GM19463 (cell line): ENCODE data around the gene PCYOX1L.

ENCODE experiments used
- ATAC-seq: cut with Tn5 transposase; IDR thresholded peaks from one replicate; pipeline ENCODE4 v1.9.1; 2021; ENCODE audit warnings: mild to moderate bottlenecking, moderate library complexity; ENCODE audit not compliant: unreplicated experiment

The PCYOX1L gene

GRCh38 chr5:149366169-149366729, 8.4 kb downstream of the PCYOX1L start:
- ATAC-seq: no peak

- peak; percentile 60 for ATAC-seq
Measured at GRCh38 chr5:149367249-149367971, 9.6 kb downstream of the PCYOX1L start.

GRCh38 chr5:149367972-149368645, 10.3 kb downstream of the PCYOX1L start:
- ATAC-seq: no peak

- no peak for ATAC-seq
Measured at GRCh38 chr5:149370878-149371277, 13.0 kb downstream of the PCYOX1L start.

GRCh38 chr5:149371296-149371962, 13.6 kb downstream of the PCYOX1L start:
- ATAC-seq: peak; percentile 87

GRCh38 chr5:149372076-149372795, 14.4 kb downstream of the PCYOX1L start:
- no peak for ATAC-seq

GRCh38 chr5:149372932-149373331, 15.1 kb downstream of the PCYOX1L start:
- no peak for ATAC-seq

GRCh38 chr5:149374303-149374702, 16.5 kb downstream of the PCYOX1L start:
- no peak for ATAC-seq

- ATAC-seq: no peak
Measured at GRCh38 chr5:149374801-149375200, 17.0 kb downstream of the PCYOX1L start.

- ATAC-seq: no peak
Measured at GRCh38 chr5:149375434-149375833, 17.6 kb downstream of the PCYOX1L start.

- ATAC-seq: no peak
Measured at GRCh38 chr5:149376104-149376503, 18.3 kb downstream of the PCYOX1L start.

- no peak for ATAC-seq
Measured at GRCh38 chr5:149376711-149377447, 19.0 kb downstream of the PCYOX1L start.

GRCh38 chr5:149378241-149378820, 20.5 kb downstream of the PCYOX1L start:
- no peak for ATAC-seq

- ATAC-seq: no peak
Measured at GRCh38 chr5:149379177-149379761, 21.4 kb downstream of the PCYOX1L start, which contains the start of gene IL17B. IL17B (minus strand) TSS chr5:149379292; CDS start chr5:149379225, 67 bp downstream.

- no peak for ATAC-seq
Measured at GRCh38 chr5:149379818-149380374, 22.1 kb downstream of the PCYOX1L start.

GRCh38 chr5:149380466-149381121, 22.7 kb downstream of the PCYOX1L start:
- no peak for ATAC-seq

- peak; percentile 14 for ATAC-seq
Measured at GRCh38 chr5:149381261-149381985, 23.6 kb downstream of the PCYOX1L start.

- ATAC-seq: peak; percentile 82
Measured at GRCh38 chr5:149381986-149382338, 24.1 kb downstream of the PCYOX1L start.
